ENCODE results near the gene MDM1. TPM values are rescaled to one million over a fixed set of nuclear protein-coding genes. Genes with fewer than 3 reads are reported as not detected.

MDM1 gene
- polyA plus RNA-seq, 3 donors, result 6.7 to 10.9 (median 10.3) TPM

DNA sequence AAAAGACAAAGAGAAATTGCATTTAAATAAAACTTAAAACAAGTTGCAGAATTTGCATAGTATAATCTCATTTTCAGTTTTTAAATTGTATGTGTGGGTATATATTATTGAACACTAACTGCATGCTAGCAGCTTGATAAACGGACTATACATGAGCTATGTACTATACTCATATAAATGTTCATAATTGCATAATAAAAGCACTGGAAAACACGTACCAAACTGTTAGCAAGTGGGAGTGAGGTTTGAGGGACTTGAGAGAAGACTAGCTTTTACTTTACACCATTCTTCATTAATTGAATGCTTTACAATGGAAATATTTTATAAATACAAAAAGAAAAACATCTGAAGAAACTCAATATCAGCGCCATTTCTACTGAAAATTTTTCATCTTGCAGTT is 32.2 kb upstream of the MDM1 start:
- DNase-seq, result no peak
- peak overlapping the region in 1 of 2 donors; percentile 73 for H3K4me3 Mint-ChIP-seq
- Histone ChIP-seq H3K9me3 (replicated peaks in 1 of 2; ENCODE audit: control insufficient read depth in 1 of 2, insufficient read depth in 1 of 2, low read length in 2 of 2) (no peaks in the 10 kb centered on the region), H3K36me3 (replicated peaks in 1 of 2; ENCODE audit: control insufficient read depth in 1 of 2, insufficient read depth in 2 of 2, low read length in 2 of 2) (no peaks in the 10 kb centered on the region), H3K9ac (ENCODE audit: insufficient read depth, low read length, poor library complexity, severe bottlenecking) (peak overlapping the region; percentile 47), H3K27me3 (ENCODE audit: control insufficient read depth in 2 of 2, insufficient read depth in 2 of 2, low read length in 2 of 2) (no peaks in the 10 kb centered on the region), H2AFZ (ENCODE audit: insufficient read depth, low read depth, low read length, poor library complexity, severe bottlenecking) (peak overlapping the region; percentile 69), H3K79me2 (ENCODE audit: insufficient read depth, low read length) (no peaks in the 10 kb centered on the region), H3K4me2 (replicated peaks; ENCODE audit: extremely low read depth, low read length, poor library complexity, severe bottlenecking) (peak overlapping the region; percentile 56), H3K4me1 (ENCODE audit: control insufficient read depth in 1 of 2, insufficient read depth in 2 of 2, low read length in 2 of 2) (peaks cover 88 to 98% of the 10 kb centered on the region in 2 donors), H4K20me1 (ENCODE audit: insufficient read depth, low read length) (no peaks in the 10 kb centered on the region), H3K4me3 (replicated peaks in 1 of 3; ENCODE audit: low read depth in 2 of 3, low read length in 3 of 3) (peak overlapping the region in 1 of 3 experiments; percentile 51), H3K27ac (ENCODE audit: low read depth in 1 of 2, low read length in 2 of 2) (peak overlapping the region; percentile 91 to 94)
- H3K4me1 Mint-ChIP-seq, result peaks cover 76% of the 10 kb centered on the region
- peaks cover 0 to 2% (median 0%) of the 10 kb centered on the region in 7 donors for H3K9me3 Mint-ChIP-seq
- peak overlapping the region; percentile 96 to 99 (median 98) for H3K27ac Mint-ChIP-seq
- no peak for TF ChIP-seq CTCF (IDR thresholded peaks at IDR 0.05)
- WGBS (ENCODE audit: insufficient coverage), result no CpG with 5 or more reads among the region's 3 CpGs
- H3K27me3 Mint-ChIP-seq (ENCODE audit: low read depth in 3 of 3), result peaks cover 0 to 4% (median 0%) of the 10 kb centered on the region in 3 donors
- H3K36me3 Mint-ChIP-seq, result no peaks in the 10 kb centered on the region
- intact Hi-C loops (cut with micrococcal nuclease), result no loop called here

GRCh38 chr12:68361953-68362352 is 29.8 kb upstream of the MDM1 start:
- Histone ChIP-seq H3K4me2 (replicated peaks; ENCODE audit: extremely low read depth, low read length, poor library complexity, severe bottlenecking) (no peak overlapping the region), H3K4me1 (ENCODE audit: control insufficient read depth in 1 of 2, insufficient read depth in 2 of 2, low read length in 2 of 2) (peaks cover 82 to 98% of the 10 kb centered on the region in 2 donors)
- no peak for TF ChIP-seq CTCF (IDR thresholded peaks at IDR 0.05)

More at GRCh38 chr12:68361953-68362352, 29.8 kb upstream of the MDM1 start:
- Histone ChIP-seq H3K27ac (ENCODE audit: low read depth in 1 of 2, low read length in 2 of 2) (peak overlapping the region in 1 of 2 donors; percentile 91), H3K27me3 (ENCODE audit: control insufficient read depth in 2 of 2, insufficient read depth in 2 of 2, low read length in 2 of 2) (no peaks in the 10 kb centered on the region), H3K36me3 (replicated peaks in 1 of 2; ENCODE audit: control insufficient read depth in 1 of 2, insufficient read depth in 2 of 2, low read length in 2 of 2) (no peaks in the 10 kb centered on the region), H3K9ac (ENCODE audit: insufficient read depth, low read length, poor library complexity, severe bottlenecking) (no peak overlapping the region), H4K20me1 (ENCODE audit: insufficient read depth, low read length) (no peaks in the 10 kb centered on the region), H3K79me2 (ENCODE audit: insufficient read depth, low read length) (no peaks in the 10 kb centered on the region), H2AFZ (ENCODE audit: insufficient read depth, low read depth, low read length, poor library complexity, severe bottlenecking) (no peak overlapping the region), H3K4me3 (replicated peaks in 1 of 3; ENCODE audit: low read depth in 2 of 3, low read length in 3 of 3) (no peak overlapping the region), H3K9me3 (replicated peaks in 1 of 2; ENCODE audit: control insufficient read depth in 1 of 2, insufficient read depth in 1 of 2, low read length in 2 of 2) (no peaks in the 10 kb centered on the region)
- Mint-ChIP-seq H3K36me3 (no peaks in the 10 kb centered on the region), H3K27me3 (ENCODE audit: low read depth in 3 of 3) (peaks cover 0 to 4% (median 0%) of the 10 kb centered on the region in 3 donors), H3K27ac (peak overlapping the region in 4 of 7 donors; percentile 21 to 96 (median 64)), H3K4me1 (peaks cover 74% of the 10 kb centered on the region), H3K4me3 (no peak overlapping the region), H3K9me3 (peaks cover 0 to 2% (median 0%) of the 10 kb centered on the region in 7 donors)
- intact Hi-C loops (cut with micrococcal nuclease), result no loop called here
- no peak for DNase-seq

Data from CD14-positive monocyte (primary cell).